Gastroesophageal sphincter (tissue), 3 donors: ENCODE data around the gene C3orf20.

Experiments used
- EP300 ChIP-seq: sonication (generic); formaldehyde crosslinking; IDR thresholded peaks from one replicate; pipeline ENCODE4 v1.6.1; 2017; ENCODE audit warnings: antibody characterized with exemption, mild to moderate bottlenecking
- POLR2AphosphoS5 ChIP-seq: sonication (generic); formaldehyde crosslinking; IDR thresholded peaks from one replicate; pipeline ENCODE4 v1.6.1; 2017; ENCODE audit warnings: antibody characterized with exemption
- TF ChIP-seq, protein P1 (sequence below), 4 experiments: fragments of 200-600 bp in 2 of 4; fragments of 450-650 bp in 2 of 4; sonication (generic) in 1 of 4; IDR thresholded peaks; one replicate each; pipeline ENCODE4 v1.5.1; 2017 to 2019; ENCODE audit warnings: antibody characterized with exemption in 4 of 4, mild to moderate bottlenecking in 2 of 4, moderate library complexity in 2 of 4

DNA sequence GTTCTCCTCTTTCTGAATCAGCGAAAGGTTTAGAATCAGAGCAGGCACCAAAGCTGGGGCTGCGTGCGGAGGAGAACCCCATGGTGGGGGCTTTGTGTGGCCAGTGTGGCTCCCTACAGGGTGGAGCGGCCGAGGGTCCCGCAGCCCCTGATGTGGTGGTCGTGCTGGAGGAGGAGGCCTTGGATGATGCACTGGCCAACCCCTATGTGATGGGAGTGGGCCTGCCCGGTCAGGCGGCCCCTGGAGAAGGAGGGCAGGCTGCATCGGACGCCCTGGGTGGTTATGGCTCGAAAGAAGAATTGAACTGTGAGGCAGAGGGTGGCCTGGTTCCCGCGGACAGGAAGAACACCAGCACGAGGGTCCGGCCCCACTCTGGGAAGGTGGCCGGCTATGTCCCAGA lies 145.2 kb downstream of the C3orf20 start:
- TF ChIP-seq POLR2AphosphoS5 = no peak
- TF ChIP-seq, protein P1, sequence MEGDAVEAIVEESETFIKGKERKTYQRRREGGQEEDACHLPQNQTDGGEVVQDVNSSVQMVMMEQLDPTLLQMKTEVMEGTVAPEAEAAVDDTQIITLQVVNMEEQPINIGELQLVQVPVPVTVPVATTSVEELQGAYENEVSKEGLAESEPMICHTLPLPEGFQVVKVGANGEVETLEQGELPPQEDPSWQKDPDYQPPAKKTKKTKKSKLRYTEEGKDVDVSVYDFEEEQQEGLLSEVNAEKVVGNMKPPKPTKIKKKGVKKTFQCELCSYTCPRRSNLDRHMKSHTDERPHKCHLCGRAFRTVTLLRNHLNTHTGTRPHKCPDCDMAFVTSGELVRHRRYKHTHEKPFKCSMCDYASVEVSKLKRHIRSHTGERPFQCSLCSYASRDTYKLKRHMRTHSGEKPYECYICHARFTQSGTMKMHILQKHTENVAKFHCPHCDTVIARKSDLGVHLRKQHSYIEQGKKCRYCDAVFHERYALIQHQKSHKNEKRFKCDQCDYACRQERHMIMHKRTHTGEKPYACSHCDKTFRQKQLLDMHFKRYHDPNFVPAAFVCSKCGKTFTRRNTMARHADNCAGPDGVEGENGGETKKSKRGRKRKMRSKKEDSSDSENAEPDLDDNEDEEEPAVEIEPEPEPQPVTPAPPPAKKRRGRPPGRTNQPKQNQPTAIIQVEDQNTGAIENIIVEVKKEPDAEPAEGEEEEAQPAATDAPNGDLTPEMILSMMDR (IDR thresholded peaks at IDR 0.05) = no peak
- no peak for TF ChIP-seq EP300
